ENCODE results near the gene ADAMTS5.

DNA sequence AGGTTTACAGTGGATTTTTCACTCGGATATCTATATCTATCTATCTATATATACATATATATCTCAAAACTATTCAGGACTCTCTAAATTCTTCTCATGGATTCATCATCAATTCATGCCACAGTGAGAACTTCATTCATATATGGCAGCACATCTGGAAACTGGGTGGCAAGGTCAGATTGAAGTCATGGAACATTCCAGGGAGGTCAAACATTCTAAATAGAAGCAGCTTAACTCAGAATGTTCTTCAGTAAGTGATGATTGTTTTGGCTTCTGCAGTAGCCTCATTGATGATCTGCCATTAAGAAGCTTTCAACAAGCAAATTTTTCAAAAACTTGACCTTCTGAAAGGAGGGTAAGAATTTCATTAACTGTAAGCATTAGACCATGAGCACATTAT is 74.7 kb downstream of the ADAMTS5 start:
- TF ChIP-seq, protein P1, sequence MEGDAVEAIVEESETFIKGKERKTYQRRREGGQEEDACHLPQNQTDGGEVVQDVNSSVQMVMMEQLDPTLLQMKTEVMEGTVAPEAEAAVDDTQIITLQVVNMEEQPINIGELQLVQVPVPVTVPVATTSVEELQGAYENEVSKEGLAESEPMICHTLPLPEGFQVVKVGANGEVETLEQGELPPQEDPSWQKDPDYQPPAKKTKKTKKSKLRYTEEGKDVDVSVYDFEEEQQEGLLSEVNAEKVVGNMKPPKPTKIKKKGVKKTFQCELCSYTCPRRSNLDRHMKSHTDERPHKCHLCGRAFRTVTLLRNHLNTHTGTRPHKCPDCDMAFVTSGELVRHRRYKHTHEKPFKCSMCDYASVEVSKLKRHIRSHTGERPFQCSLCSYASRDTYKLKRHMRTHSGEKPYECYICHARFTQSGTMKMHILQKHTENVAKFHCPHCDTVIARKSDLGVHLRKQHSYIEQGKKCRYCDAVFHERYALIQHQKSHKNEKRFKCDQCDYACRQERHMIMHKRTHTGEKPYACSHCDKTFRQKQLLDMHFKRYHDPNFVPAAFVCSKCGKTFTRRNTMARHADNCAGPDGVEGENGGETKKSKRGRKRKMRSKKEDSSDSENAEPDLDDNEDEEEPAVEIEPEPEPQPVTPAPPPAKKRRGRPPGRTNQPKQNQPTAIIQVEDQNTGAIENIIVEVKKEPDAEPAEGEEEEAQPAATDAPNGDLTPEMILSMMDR (IDR thresholded peaks at IDR 0.05): no peak
- no peak for TF ChIP-seq POLR2A (IDR thresholded peaks at IDR 0.05)

All from Peyer's patch (tissue), 4 donors.